NCI-H82 treated with DMSO at 0.1 percent for 48 hours (cell line): ENCODE data around the gene RBM17.
"Not testable (repeated sequence)": the region's sequence is repeated elsewhere in the genome, so short reads cannot be mapped to it uniquely, and the experiment has no call there.

Experiments
- DNase-seq: peaks from one replicate; lab custom pipeline; 2025; ENCODE audit not compliant: unreplicated experiment; lab: John Stamatoyannopoulos, UW

Gene RBM17

GRCh38 chr10:6135039-6135438 lies 46.2 kb downstream of the RBM17 start:
- no peak for DNase-seq

DNA sequence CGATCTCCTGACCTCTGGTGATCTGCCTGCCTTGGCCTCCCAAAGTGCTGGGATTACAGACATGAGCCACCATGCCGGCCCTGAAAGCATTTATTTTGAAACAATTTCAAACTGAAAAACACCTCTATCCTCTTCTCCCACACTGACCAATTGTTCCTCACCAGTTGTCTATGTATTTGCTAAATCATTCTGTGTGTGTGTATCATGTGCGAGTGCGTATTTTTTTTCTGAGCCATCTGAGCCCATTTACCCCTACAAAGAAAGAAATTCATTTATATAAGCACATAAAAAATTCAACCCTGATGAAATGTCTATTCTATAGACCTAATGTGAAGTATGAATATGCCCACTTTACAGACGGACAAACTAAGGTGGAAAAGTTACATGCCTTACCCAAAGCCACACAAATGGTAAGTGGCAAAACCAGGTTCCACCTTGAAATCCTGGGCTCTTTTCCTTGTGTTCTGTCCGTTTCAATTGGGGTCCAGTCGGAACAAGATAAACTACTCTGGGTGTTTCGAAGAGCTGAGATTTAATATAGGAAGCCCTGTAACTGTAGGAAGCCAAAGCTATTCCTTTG lies 46.8 kb downstream of the RBM17 start:
- DNase-seq = no peak

DNA sequence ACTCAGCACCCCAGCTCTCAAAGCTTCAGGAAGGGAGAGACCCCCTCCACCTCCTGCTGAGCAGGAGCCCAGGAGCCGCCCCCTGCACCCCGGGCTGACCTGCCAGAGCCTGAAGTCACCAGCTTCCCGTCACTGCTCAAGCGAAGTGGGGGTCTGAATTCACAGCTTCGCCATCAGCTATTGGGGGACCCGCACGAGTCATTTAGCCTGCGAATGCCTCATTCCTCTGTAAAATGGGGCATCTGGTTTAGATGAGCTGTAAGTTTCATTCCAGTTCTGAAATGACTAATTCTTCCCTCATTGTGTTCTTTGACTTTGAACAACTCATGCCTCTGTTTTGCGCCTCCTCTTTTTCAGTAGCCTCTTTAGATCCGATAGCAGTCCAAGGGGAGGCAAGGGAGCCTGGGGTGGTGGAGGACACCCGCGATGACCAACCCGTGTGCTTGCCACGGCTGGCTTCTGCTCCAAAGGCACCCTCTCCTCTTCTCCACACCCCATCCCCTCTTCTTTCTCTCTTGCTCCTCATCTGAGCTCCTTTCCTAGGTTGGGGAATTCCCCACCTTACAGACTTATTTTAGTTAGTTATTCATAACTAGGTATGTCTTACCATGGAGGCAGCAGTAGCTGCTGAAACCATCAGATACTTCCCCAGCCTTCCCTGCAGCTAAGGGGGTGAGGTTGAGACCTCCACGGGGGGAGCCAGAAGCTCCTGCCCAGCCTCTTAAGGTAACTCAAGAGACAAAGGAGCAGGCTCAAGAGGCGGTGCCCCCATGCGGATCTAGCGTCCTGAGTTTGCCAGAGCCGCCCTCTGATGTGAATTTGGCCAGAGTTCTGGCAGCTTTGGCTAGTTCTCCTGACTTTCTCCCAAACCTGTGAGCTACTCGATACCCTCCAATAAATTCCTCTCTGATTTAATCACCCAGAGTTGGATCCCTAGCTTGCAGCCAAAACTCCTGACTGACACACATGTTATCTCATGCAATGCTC lies 47.7 kb downstream of the RBM17 start:
- DNase-seq = no peak

DNA sequence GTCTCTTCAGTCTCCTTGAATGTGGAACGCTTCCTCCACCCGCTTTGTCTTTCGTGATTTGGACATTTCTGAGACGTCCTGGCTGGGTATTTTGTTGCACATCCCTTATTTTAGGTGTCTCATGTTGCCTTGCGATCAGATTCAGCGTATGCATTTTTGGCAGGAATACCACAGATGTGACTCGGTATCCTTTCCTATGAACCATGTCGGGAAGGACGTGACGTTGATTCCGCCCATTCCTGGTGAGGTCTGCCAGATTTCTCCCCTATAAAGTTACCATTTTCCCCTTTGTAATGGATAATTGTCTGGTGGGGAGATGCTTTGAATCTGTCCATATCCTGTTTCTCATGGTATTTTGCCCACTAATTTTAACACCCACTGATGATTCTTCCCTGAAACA lies 49.6 kb downstream of the RBM17 start:
- no peak for DNase-seq

DNA sequence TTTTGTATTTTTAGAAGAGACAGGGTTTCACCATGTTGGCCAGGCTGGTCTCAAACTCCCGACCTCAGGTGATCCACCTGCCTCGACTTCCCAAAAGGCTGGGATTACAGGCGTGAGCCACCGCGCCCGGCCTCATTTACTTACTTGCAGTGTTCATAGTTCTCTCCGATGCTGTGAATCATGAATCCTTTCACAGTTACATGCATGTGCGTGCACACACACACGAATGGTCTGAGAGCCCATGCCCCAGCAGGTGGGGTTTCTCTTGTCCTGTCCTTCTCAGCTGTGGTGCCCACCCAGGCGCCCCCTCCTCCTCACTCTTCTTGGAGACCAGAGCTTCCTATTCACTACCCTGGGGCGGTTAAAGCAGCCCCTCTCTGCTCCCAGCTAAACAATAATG lies 50.6 kb downstream of the RBM17 start:
- DNase-seq = no peak

GRCh38 chr10:6140141-6140841 lies 51.5 kb downstream of the RBM17 start:
- DNase-seq = no peak

GRCh38 chr10:6140965-6141295 lies 52.1 kb downstream of the RBM17 start:
- no peak for DNase-seq

DNA sequence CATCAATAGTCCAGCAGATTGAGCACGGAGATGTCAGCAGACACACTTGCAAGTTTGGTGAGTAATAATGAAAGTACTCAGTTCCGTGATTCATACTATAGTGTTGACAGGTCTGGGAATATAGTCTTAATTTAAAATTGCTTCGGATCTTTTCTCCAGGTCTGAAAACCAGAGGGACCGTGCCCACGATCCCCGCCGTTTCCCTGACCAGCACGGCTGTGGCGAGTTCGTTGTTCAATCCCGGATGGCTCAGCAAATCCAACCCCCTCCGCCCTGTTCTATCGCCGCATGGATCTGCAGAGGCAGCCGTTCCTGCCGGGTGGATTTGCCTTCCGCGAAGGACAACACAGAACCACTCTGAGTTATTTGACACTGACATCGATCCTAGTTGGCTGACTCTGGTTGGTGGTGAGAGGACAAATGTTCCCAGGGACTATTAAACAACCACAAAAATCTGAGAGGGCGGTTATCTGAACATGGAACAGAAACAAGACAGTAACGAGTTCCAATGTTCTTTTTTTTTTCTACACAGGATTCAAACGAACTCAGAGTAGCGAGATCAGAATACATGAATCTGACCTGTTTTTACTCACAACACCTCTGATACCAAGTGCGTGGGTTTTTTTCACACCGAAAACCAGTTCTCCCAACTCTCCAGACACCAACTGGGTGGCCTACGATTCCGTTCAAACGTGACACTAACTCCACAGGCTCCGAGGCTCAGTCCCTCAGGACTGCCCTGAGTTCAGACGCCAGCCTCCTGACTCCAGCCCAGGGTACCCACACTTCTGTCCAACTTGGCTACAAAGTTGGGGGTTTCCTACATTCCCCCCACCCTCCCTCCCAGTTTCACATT lies 52.7 kb downstream of the RBM17 start:
- no peak for DNase-seq

- not testable (repeated sequence) for DNase-seq
Measured at GRCh38 chr10:6142186-6142585, 53.4 kb downstream of the RBM17 start.

GRCh38 chr10:6142644-6143043 lies 53.8 kb downstream of the RBM17 start:
- no peak for DNase-seq

GRCh38 chr10:6143181-6143580 lies 54.3 kb downstream of the RBM17 start:
- no peak for DNase-seq

GRCh38 chr10:6144406-6145165 lies 55.8 kb downstream of the RBM17 start:
- no peak for DNase-seq

DNA sequence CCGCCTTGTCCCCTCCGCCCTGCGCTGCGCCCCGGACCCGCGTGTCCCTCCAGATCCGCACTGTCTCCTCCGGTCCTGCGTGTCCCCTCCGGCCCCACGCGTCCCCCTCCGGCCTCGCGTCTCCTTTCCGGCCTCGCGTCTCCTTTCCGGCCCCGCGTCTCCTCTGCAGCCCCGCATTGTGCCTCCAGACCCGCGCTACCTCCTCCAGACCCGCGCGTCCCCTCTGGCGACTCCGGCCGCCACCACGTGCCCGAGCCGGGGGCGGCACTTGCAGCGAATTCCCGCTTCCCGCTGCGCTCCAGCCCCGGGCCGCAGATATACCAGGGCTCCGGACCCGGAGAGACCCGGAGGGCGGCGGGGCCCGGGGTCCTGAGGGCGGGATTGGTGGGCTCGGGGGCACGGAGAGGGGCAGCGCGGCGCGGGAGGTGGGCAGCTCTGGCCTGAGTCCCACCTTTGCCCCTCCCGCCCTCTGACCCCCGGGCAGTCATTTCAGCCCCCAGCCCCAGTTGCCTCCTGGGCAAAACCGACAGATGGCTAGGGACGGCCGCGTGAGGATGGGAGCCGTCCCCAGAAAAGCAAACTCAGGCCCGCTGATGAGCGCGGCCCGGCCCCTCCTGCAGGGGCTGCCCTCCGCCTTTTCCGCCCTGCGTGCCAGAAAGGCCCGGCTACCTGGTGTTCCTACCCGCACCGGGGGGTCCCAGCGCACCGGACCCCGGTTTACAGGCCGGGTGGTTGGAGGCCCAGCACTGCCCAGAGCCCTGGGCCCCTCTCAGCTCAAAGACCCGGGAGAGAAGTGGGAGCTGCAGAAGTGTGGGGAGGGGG lies 56.5 kb downstream of the RBM17 start:
- DNase-seq = no peak

DNA sequence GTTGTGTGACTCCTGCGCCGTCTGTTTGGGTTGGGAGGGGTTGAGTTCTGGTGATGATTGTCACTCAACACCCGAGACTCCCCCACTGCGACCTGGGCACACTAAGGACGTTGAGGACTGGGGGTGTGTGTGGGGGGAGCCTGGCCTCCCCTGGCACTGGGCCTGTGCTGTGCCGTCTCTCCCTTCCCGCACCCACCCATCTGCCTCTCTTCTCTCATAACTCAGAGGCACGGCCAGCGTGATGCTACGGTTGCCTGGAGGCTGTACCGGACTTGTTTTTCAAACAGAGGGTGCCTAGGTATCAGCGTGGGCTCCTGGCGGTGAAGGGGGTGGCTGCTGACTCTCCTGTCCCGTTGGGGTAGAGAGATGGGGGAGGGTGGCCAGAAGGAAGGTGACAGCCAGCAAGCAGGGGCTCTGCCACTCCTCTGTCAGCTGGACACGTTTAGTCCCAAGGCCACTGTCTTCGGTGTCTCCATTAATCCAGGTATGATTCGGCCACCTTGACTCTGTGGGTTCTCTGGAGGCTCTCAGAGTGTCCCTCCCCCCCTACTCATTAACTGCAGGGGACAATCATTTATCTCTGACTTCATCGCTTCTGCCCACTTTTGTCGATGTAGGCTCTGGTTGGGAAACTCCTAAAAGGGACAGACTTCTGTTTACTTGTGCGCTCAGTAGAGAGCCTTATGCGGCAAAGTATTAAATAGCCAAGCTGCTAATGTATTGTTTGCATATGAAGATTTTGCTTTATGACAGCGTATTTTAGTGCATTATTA lies 57.4 kb downstream of the RBM17 start:
- no peak for DNase-seq

DNA sequence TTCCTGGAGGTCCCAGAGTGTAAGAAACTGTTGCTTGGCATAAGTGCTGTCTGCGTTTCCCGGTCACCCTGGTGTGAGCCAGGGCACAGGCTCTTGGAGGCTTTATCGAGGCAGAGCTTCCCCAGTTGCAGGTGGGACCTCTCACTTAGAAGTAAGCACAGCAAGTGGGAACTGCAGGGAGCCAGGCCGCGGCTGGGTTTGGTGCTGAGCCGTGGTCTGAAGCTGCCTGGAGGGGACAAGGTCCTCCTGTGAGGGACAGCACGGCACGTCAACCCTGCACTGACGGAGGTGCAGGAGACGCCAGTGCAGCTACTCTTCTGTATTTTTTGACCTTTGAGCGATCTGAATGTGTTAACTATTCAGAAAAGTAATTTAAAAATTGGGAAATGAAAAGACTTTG lies 58.1 kb downstream of the RBM17 start:
- no peak for DNase-seq

- no peak for DNase-seq
Measured at GRCh38 chr10:6148251-6148701, 59.4 kb downstream of the RBM17 start.

GRCh38 chr10:6148908-6149307 lies 60.1 kb downstream of the RBM17 start:
- DNase-seq = no peak

DNA sequence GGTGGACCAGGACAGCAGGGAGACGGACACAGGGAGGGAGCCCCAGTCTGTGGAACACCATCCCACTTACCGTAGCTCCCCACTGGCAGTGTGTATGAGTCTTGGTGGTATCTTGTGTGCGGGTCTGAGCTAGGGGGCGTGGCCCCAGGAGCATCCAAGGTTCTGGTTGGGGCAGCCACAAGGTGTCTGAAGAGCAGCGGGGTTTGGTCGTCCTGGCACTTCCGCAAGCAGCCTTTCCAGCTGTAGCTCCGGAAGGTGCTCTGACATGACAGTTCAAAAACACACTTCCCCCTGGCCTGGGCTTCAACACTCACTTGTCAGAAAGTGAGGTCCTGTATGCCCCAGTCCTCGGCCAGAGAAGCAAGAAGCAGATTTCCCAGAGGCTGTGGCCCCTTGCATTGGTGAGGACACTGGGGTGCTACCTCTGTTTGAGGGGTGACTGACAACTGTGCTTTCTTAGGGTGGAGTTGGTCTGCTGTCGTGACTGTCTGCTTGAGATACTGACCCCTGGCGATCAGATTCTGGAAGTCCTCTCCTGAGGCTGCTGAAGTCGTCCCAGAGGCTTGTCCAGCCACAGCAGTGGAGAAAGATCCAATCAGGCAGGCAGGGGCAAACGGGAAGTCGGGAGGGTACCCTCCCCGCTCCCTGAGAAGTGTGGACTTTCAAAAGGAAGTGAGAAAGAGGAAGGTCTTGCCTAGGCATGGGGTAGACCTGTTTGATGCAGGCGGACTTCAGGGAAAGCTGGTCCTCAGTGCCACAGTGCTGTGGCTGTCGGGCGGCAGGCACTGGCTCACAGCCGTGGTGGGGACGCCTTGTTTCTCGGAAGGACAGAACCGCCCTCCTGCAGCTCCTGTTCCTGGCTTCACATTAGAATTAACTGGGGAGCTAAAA lies 62.5 kb downstream of the RBM17 start:
- no peak for DNase-seq
